AG04450 (cell line): ENCODE results near the gene CHCHD6. TPM values are rescaled to one million over a fixed set of nuclear protein-coding genes. Genes with fewer than 3 reads are reported as not detected.

Experiments
- CTCF ChIA-PET: fragments of 300-600, 350-600 bp; formaldehyde crosslinking; extraction: SDS; loops from one replicate; lab custom pipeline; 2022; ENCODE audit warnings: antibody characterized with exemption, inconsistent platforms; lab: Charles Lee
- POLR2A ChIA-PET: fragments of 350-600 bp; formaldehyde crosslinking; extraction: SDS; loops from one replicate; lab custom pipeline; 2021; ENCODE audit warnings: antibody characterized with exemption, inconsistent platforms; lab: Yijun Ruan, JAX
- DNase-seq: peaks from one replicate; pipeline ENCODE4 v3.0.0-alpha.2; 2011; ENCODE audit warnings: low read depth, low spot score
- H3K27ac ChIP-seq: one replicate; pipeline ENCODE4 v1.5.1; 2012; ENCODE audit warnings: low read depth, low read length, control low read depth
- H3K27me3 ChIP-seq: one replicate; pipeline ENCODE4 v1.6.0; 2012; ENCODE audit warnings: low read length; ENCODE audit not compliant: control insufficient read depth, insufficient read depth
- H3K4me3 ChIP-seq: 2 replicates; pipeline ENCODE4 v1.5.1; 2011; ENCODE audit warnings: mild to moderate bottlenecking, low read depth, low read length, control low read depth
- H3K9me3 ChIP-seq: 2 replicates; pipeline ENCODE4 v1.5.1; 2012; ENCODE audit warnings: low read length; ENCODE audit not compliant: control insufficient read depth, insufficient read depth
- CTCF ChIP-seq: IDR thresholded peaks from 2 replicates; pipeline ENCODE4 v1.5.1; 2011; ENCODE audit warnings: low read depth, low read length, control low read depth, inconsistent platforms
- polyA plus RNA-seq: library from polyadenylated mRNA; depleted of rRNA; stranded (reverse); fragments of >200 nt; gene quantifications from 2 replicates; pipeline ENCODE4 v1.2.3, GENCODE V29; 2011

The CHCHD6 gene
- polyA plus RNA-seq, 1 experiment = 14.0 TPM

DNA sequence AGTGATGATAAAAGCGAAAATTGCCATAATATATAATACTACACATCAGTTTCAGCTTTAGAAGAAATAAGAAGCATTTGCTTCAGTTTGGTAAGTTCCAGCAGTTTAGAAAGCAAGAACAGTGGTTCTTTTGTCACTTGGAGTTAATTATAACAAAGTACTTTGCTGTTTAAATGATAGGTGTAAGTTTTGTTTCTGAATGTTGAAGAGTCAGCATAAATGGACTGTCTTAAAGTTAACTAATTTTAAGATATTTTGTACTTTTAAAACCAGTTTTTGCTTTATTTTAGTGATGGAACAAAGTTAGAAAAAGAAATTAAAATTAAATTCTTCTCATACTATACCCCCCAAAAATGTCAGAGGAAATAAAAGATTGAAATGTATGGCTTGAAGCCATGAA is 24.6 kb downstream of the CHCHD6 start:
- peaks cover 2% of the 10 kb centered on the region; the same call in 1 of the 2 replicates for H3K9me3 ChIP-seq
- H3K4me3 ChIP-seq = no peak overlapping the region
- H3K27me3 ChIP-seq = no peaks in the 10 kb centered on the region
- ChIA-PET CTCF (no interaction called here), POLR2A (no interaction called here)
- no peak overlapping the region for H3K27ac ChIP-seq
- TF ChIP-seq CTCF = no peak
- no peak for DNase-seq

DNA sequence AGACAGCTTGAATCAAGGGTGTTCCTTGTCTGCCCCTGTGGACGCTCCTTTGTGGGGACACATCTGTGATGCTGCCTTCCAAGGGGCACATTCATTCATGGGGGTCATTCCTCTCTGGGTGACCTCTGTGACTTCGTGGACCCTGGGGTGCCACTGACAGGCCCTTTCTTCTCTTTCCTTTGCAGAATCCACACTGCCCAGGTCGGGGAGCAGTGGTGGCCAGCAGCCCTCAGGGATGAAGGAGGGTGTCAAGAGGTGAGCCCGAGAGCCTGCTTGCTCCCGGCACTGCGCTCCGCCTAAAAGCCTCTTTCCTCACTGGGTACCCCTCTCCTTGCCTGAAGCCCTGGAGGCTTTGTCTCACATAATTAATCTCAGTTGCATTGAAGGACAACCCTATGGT is 26.3 kb downstream of the CHCHD6 start:
- ChIA-PET POLR2A (no interaction called here), CTCF (no interaction called here)
- no peak for DNase-seq
- Histone ChIP-seq H3K9me3 (peaks cover 2% of the 10 kb centered on the region; the same call in 1 of the 2 replicates), H3K27me3 (no peaks in the 10 kb centered on the region), H3K4me3 (no peak overlapping the region), H3K27ac (no peak overlapping the region)
- no peak for TF ChIP-seq CTCF

DNA sequence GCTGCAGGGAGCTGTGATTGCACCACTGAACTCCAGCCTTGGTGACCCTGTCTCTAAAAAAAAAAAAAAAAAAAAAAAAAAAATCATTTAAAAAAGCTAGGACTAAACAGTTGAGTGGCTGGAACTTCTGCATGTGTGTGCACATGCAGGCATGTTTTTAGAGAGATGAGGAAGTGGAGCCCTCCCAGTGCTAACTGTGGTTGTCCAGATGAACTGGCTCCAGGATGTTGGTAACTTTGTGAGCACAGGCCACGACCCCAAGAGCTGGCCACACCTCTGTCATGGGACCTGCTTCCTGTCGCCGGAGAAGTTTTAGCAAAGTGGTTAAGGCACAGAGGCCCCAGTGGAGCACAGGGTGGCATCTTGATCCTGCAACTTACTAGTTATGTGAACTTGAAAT is 27.0 kb downstream of the CHCHD6 start:
- POLR2A ChIA-PET = no interaction called here

DNA sequence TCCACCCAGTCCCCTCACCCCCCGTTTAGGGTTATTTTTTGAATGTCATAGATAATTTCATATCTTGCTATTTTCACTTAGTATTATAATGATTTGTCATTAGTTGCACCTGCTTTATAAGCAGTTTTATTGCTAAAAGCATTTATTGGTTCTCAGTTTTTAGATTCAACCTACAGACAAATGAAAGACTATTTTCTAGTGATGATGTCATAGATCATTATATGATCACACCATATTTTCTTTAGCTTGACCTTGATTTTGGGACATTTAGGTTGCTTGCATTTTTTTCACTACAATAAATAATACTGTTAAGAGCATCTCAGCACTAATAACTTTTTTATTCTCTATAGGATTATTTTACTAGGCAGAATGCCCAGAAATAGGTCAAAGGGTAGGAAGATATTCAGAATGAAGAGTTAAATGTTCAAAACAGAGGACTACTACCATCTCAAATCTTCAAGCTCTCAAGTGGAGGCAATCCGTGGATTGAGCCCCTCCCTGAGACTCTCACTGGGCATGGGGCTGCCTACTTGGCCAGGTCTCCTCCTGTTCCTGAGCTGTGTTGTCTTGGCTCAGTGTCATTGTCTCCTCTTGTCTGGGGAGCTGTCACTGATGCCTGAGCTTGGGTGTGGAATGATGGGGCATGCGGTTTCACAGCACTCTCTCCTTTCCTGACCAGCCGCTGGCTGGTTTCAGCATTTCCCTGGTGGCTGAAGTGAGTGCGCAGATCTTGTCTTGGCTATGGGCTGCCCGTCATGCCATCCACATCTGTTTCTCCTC is 28.4 kb downstream of the CHCHD6 start:
- no peak for DNase-seq
- H3K9me3 ChIP-seq = no peaks in the 10 kb centered on the region
- no peaks in the 10 kb centered on the region for H3K27me3 ChIP-seq
- no peak overlapping the region for H3K4me3 ChIP-seq
- CTCF ChIA-PET = interaction anchor here (0.9 kb wide), 1 partner anchor 19 kb away, joined by 4 read pairs; no protein-coding TSS in a partner anchor
- no peak overlapping the region for H3K27ac ChIP-seq
- TF ChIP-seq CTCF = no peak
- POLR2A ChIA-PET = no interaction called here

More for the DNA sequence above, 27.0 kb downstream of the CHCHD6 start:
- Histone ChIP-seq H3K27ac (no peak overlapping the region), H3K27me3 (no peaks in the 10 kb centered on the region), H3K4me3 (no peak overlapping the region), H3K9me3 (no peaks in the 10 kb centered on the region)
- CTCF ChIA-PET = interaction anchor here (0.7 kb wide), 1 partner anchor 844 kb away, joined by 3 read pairs; no protein-coding TSS in a partner anchor
- DNase-seq = no peak
- no peak for TF ChIP-seq CTCF

GRCh38 chr3:126733061-126733430 is 29.0 kb downstream of the CHCHD6 start:
- no peak overlapping the region for H3K27ac ChIP-seq
- TF ChIP-seq CTCF = no peak
- H3K9me3 ChIP-seq = no peaks in the 10 kb centered on the region
- ChIA-PET POLR2A (no interaction called here), CTCF (interaction anchor here (0.9 kb wide), 1 partner anchor 19 kb away, joined by 4 read pairs; no protein-coding TSS in a partner anchor)
- no peaks in the 10 kb centered on the region for H3K27me3 ChIP-seq
- no peak for DNase-seq
- no peak overlapping the region for H3K4me3 ChIP-seq
